ENCODE results near the gene TMEM178B. TPM values are rescaled to one million over a fixed set of nuclear protein-coding genes. Genes with fewer than 3 reads are reported as not detected.

Gene TMEM178B
- total RNA-seq, 4 donors from 2014 or later: 0.42 to 2.5 (median 0.92) TPM

- Histone ChIP-seq H3K9me3 (no peaks in the 10 kb centered on the region), H3K4me1 (no peaks in the 10 kb centered on the region), H3K27me3 (peaks cover 0 to 7% (median 0%) of the 10 kb centered on the region in 4 donors), H3K4me3 (no peak overlapping the region), H3K36me3 (no peaks in the 10 kb centered on the region), H3K27ac (replicated peaks in 1 of 4) (no peak overlapping the region)
- no peak for TF ChIP-seq POLR2A (IDR thresholded peaks at IDR 0.05; ENCODE audit: low read depth)
- no peak for TF ChIP-seq EP300 (IDR thresholded peaks at IDR 0.05)
- TF ChIP-seq, protein P1, sequence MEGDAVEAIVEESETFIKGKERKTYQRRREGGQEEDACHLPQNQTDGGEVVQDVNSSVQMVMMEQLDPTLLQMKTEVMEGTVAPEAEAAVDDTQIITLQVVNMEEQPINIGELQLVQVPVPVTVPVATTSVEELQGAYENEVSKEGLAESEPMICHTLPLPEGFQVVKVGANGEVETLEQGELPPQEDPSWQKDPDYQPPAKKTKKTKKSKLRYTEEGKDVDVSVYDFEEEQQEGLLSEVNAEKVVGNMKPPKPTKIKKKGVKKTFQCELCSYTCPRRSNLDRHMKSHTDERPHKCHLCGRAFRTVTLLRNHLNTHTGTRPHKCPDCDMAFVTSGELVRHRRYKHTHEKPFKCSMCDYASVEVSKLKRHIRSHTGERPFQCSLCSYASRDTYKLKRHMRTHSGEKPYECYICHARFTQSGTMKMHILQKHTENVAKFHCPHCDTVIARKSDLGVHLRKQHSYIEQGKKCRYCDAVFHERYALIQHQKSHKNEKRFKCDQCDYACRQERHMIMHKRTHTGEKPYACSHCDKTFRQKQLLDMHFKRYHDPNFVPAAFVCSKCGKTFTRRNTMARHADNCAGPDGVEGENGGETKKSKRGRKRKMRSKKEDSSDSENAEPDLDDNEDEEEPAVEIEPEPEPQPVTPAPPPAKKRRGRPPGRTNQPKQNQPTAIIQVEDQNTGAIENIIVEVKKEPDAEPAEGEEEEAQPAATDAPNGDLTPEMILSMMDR (IDR thresholded peaks at IDR 0.05): no peak
- TF ChIP-seq POLR2AphosphoS5 (IDR thresholded peaks at IDR 0.05): no peak
- 76% methylated on average over 4 of the region's 4 CpGs for WGBS
- intact Hi-C loops (cut with DNase I): no loop called here
- DNase-seq (ENCODE audit: extremely low spot score): no peak
Measured at GRCh38 chr7:141232286-141233051, 158.6 kb downstream of the TMEM178B start.

- 82% methylated on average over 8 of the region's 8 CpGs for WGBS
- H3K27me3 ChIP-seq: peaks cover 0 to 7% (median 0%) of the 10 kb centered on the region in 4 donors
- no peak overlapping the region for H3K27ac ChIP-seq (replicated peaks in 1 of 4)
- no peaks in the 10 kb centered on the region for H3K9me3 ChIP-seq
- H3K4me1 ChIP-seq: no peaks in the 10 kb centered on the region
- DNase-seq (ENCODE audit: extremely low spot score): no peak
- intact Hi-C loops (cut with DNase I): no loop called here
- H3K4me3 ChIP-seq: no peak overlapping the region
- TF ChIP-seq POLR2AphosphoS5 (IDR thresholded peaks at IDR 0.05) (no peak), POLR2A (IDR thresholded peaks at IDR 0.05; ENCODE audit: low read depth) (no peak)
- no peaks in the 10 kb centered on the region for H3K36me3 ChIP-seq
Measured at GRCh38 chr7:141234335-141235105, 160.7 kb downstream of the TMEM178B start.

GRCh38 chr7:141235656-141236055, 161.8 kb downstream of the TMEM178B start:
- intact Hi-C loops (cut with DNase I): no loop called here
- H3K9me3 ChIP-seq: no peaks in the 10 kb centered on the region
- no peak for DNase-seq (ENCODE audit: extremely low spot score)
- H3K27ac ChIP-seq (replicated peaks in 1 of 4): no peak overlapping the region
- 74% methylated on average over 4 of the region's 4 CpGs for WGBS
- TF ChIP-seq EP300 (IDR thresholded peaks at IDR 0.05) (no peak), POLR2AphosphoS5 (IDR thresholded peaks at IDR 0.05) (no peak), POLR2A (IDR thresholded peaks at IDR 0.05; ENCODE audit: low read depth) (no peak)
- TF ChIP-seq, protein P1 (IDR thresholded peaks at IDR 0.05): no peak
- no peaks in the 10 kb centered on the region for H3K4me1 ChIP-seq
- H3K27me3 ChIP-seq: peaks cover 0 to 7% (median 0%) of the 10 kb centered on the region in 4 donors
- H3K36me3 ChIP-seq: no peaks in the 10 kb centered on the region
- H3K4me3 ChIP-seq: no peak overlapping the region

GRCh38 chr7:141238596-141239243, 164.9 kb downstream of the TMEM178B start:
- no peaks in the 10 kb centered on the region for H3K36me3 ChIP-seq
- DNase-seq (ENCODE audit: extremely low spot score): no peak
- H3K4me1 ChIP-seq: no peaks in the 10 kb centered on the region
- intact Hi-C loops (cut with DNase I): no loop called here
- H3K9me3 ChIP-seq: no peaks in the 10 kb centered on the region
- TF ChIP-seq, protein P1 (IDR thresholded peaks at IDR 0.05): no peak
- TF ChIP-seq POLR2AphosphoS5 (IDR thresholded peaks at IDR 0.05) (no peak), POLR2A (IDR thresholded peaks at IDR 0.05; ENCODE audit: low read depth) (no peak), EP300 (IDR thresholded peaks at IDR 0.05) (no peak)
- H3K27ac ChIP-seq (replicated peaks in 1 of 4): no peak overlapping the region
- 62% methylated on average over 10 of the region's 10 CpGs for WGBS
- no peaks in the 10 kb centered on the region for H3K27me3 ChIP-seq
- no peak overlapping the region for H3K4me3 ChIP-seq

DNA sequence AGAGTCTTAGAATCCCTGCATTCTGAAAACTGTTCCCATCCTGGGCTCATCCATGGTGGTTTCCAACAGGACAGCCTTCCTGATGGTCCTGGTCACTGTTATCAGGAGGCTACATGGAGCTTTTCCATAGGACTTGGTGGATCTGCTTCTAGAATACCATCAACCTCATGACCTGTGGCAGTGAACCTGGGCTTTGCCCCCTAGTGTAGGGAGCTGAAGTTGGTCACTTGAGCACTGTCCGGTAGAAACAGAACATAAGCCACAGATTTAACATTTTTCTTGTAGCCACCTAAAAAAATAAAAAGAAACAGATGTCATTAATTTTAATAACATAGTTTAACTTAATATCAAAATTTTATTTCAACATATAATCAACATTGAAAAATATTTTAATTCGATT, 165.8 kb downstream of the TMEM178B start:
- 89% methylated on average over 2 of the region's 2 CpGs for WGBS
- intact Hi-C loops (cut with DNase I): no loop called here

More for the DNA sequence above, 165.8 kb downstream of the TMEM178B start:
- Histone ChIP-seq H3K27me3 (no peaks in the 10 kb centered on the region), H3K36me3 (no peaks in the 10 kb centered on the region), H3K9me3 (no peaks in the 10 kb centered on the region), H3K27ac (replicated peaks in 1 of 4) (no peak overlapping the region), H3K4me3 (no peak overlapping the region), H3K4me1 (no peaks in the 10 kb centered on the region)
- no peak for DNase-seq (ENCODE audit: extremely low spot score)
- no peak for TF ChIP-seq POLR2A (IDR thresholded peaks at IDR 0.05; ENCODE audit: low read depth)
- TF ChIP-seq, protein P1 (IDR thresholded peaks at IDR 0.05): no peak
- no peak for TF ChIP-seq EP300 (IDR thresholded peaks at IDR 0.05)
- TF ChIP-seq POLR2AphosphoS5 (IDR thresholded peaks at IDR 0.05): no peak

Data from esophagus muscularis mucosa (tissue), 4 donors.